HCT116 (cell line): ENCODE results near the gene CDR2L. TPM values are rescaled to one million over a fixed set of nuclear protein-coding genes. Genes with fewer than 3 reads are reported as not detected.
A peak's percentile ranks its signal among the peaks of the same experiment; 100 is the strongest.

ENCODE experiments used
- ATAC-seq: fragments of 200-7000 bp; cut with Tn5 transposase; 2 replicates; pipeline ENCODE4 v1.9.1; 2020; ENCODE audit warnings: mild to moderate bottlenecking, moderate library complexity
- BruUV-seq: library from RNA; stranded (reverse); fragments of 400-500 nt; replicated peaks from 2 replicates; lab custom pipeline; 2021; lab: Mats Ljungman, UMichigan
- CTCF ChIA-PET: fragments of 300-600 bp; sonication (Branson Sonifier 250); formaldehyde crosslinking; loops from one replicate; lab custom pipeline; 2021; ENCODE audit warnings: antibody characterized with exemption; lab: Charles Lee
- POLR2A ChIA-PET: fragments of 300-600, 350-600 bp; sonication (Branson Sonifier 250); formaldehyde crosslinking; loops from one replicate; lab custom pipeline; 2021; ENCODE audit warnings: antibody characterized with exemption; lab: Charles Lee
- RAD21 ChIA-PET, 2 experiments: fragments of 300-600 bp; sonication (Branson Sonifier 250); formaldehyde crosslinking; loops; one replicate each; lab custom pipeline; 2023; ENCODE audit warnings: low total read pairs in 2 of 2; ENCODE audit not compliant: uncharacterized antibody in 2 of 2, unreplicated experiment in 2 of 2, low non-redundant PET in 1 of 2; lab: Charles Lee
- DNase-seq: peaks from one replicate; pipeline ENCODE4 v3.0.0-alpha.2; 2010; ENCODE audit warnings: low read depth, low spot score
- H2AFZ ChIP-seq: fragments of 200-600 bp; shearing (Covaris generic), sonication (generic); 2 replicates; pipeline ENCODE4 v1.6.1; 2017; ENCODE audit warnings: low read depth, mixed run types, mixed read lengths, antibody characterized with exemption, low read length; ENCODE audit not compliant: poor library complexity, severe bottlenecking
- H3K27ac ChIP-seq: 2 replicates; pipeline ENCODE4 v1.5.1; 2012; ENCODE audit warnings: low read depth, low read length
- H3K27me3 ChIP-seq: fragments of 200-600 bp; sonication (generic); 2 replicates; pipeline ENCODE4 v1.6.1; 2016; ENCODE audit warnings: mixed run types, low read length, mixed read lengths; ENCODE audit not compliant: insufficient read depth
- H3K36me3 ChIP-seq, 2 experiments: fragments of 200-500 bp in 1 of 2; fragments of 200-600 bp in 1 of 2; sonication (Bioruptor generic) in 1 of 2; sonication (generic) in 1 of 2; 2 replicates each; pipeline versions ENCODE4 v1.5.1 to v1.6.1; 2014 to 2016; ENCODE audit warnings: low read length in 2 of 2, inconsistent platforms in 1 of 2, mixed read lengths in 1 of 2, mixed run types in 1 of 2; ENCODE audit not compliant: insufficient read depth in 2 of 2, control insufficient read depth in 1 of 2
- H3K4me1 ChIP-seq, 2 experiments: fragments of 200-600 bp in 1 of 2; sonication (generic) in 1 of 2; 2 replicates each; pipeline versions ENCODE4 v1.5.1 to v1.6.1; 2012 to 2017; ENCODE audit warnings: low read length in 2 of 2, inconsistent platforms in 1 of 2, mild to moderate bottlenecking in 1 of 2, mixed read lengths in 1 of 2, mixed run types in 1 of 2, moderate library complexity in 1 of 2; ENCODE audit not compliant: insufficient read depth in 2 of 2, control insufficient read depth in 1 of 2
- H3K4me2 ChIP-seq: fragments of 200-600 bp; sonication (generic); 2 replicates; pipeline ENCODE4 v1.6.1; 2017; ENCODE audit warnings: mixed run types, low read length, mixed read lengths
- H3K4me3 ChIP-seq, 2 experiments: fragments of 200-600 bp in 1 of 2; sonication (generic) in 1 of 2; replicated peaks in 1 of 2; 2 replicates each; pipeline ENCODE4 v1.5.1; 2011 to 2016; ENCODE audit warnings: low read length in 2 of 2, control low read depth in 1 of 2, low read depth in 1 of 2, mild to moderate bottlenecking in 1 of 2, mixed read lengths in 1 of 2, mixed run types in 1 of 2
- H3K79me2 ChIP-seq: fragments of 200-600 bp; sonication (generic); 2 replicates; pipeline ENCODE4 v1.6.1; 2017; ENCODE audit warnings: mild to moderate bottlenecking, mixed run types, low read length, moderate library complexity, mixed read lengths; ENCODE audit not compliant: insufficient read depth
- H3K9ac ChIP-seq: fragments of 200-600 bp; sonication (generic); 2 replicates; pipeline ENCODE4 v1.6.1; 2016; ENCODE audit warnings: low read length, mixed read lengths
- H3K9me2 ChIP-seq: fragments of 200-600 bp; sonication (generic), shearing (Covaris generic); 2 replicates; pipeline ENCODE4 v1.6.1; 2017; ENCODE audit warnings: mixed run types, mild to moderate bottlenecking, moderate library complexity; ENCODE audit not compliant: insufficient read depth
- H3K9me3 ChIP-seq, 2 experiments: fragments of 200-500 bp in 1 of 2; fragments of 200-600 bp in 1 of 2; sonication (Bioruptor generic) in 1 of 2; sonication (generic) in 1 of 2; 2 replicates each; pipeline ENCODE4 v1.6.1; 2014 to 2017; ENCODE audit warnings: low read length in 2 of 2, mixed read lengths in 2 of 2, inconsistent platforms in 1 of 2, low read depth in 1 of 2, mild to moderate bottlenecking in 1 of 2, mixed run types in 1 of 2, moderate library complexity in 1 of 2; ENCODE audit not compliant: control insufficient read depth in 1 of 2, insufficient read depth in 1 of 2
- H4K20me1 ChIP-seq: fragments of 200-600 bp; sonication (generic), shearing (Covaris generic); 2 replicates; pipeline ENCODE4 v1.6.1; 2017; ENCODE audit warnings: mixed run types, mild to moderate bottlenecking, moderate library complexity; ENCODE audit not compliant: insufficient read depth
- CBX3 ChIP-seq: IDR thresholded peaks from 2 replicates; pipeline ENCODE4 v1.6.1; 2012; ENCODE audit warnings: low read depth
- EGR1 ChIP-seq: IDR thresholded peaks from 2 replicates; pipeline ENCODE4 v1.6.1; 2012; ENCODE audit warnings: low read depth
- EZH2 ChIP-seq: fragments of 200-600 bp; sonication (generic); IDR thresholded peaks from 2 replicates; pipeline ENCODE4 v1.6.1; 2017; ENCODE audit warnings: antibody characterized with exemption, mixed run types
- EZH2phosphoT487 ChIP-seq: fragments of 200-600 bp; IDR thresholded peaks from 2 replicates; pipeline ENCODE4 v1.6.1; 2018; ENCODE audit warnings: antibody characterized with exemption, borderline replicate concordance
- POLR2AphosphoS5 ChIP-seq: IDR thresholded peaks from 2 replicates; pipeline ENCODE4 v1.6.1; 2011; ENCODE audit warnings: mild to moderate bottlenecking, low read depth, low read length, moderate library complexity
- SP1 ChIP-seq: IDR thresholded peaks from 2 replicates; pipeline ENCODE4 v1.6.1; 2012; ENCODE audit warnings: low read depth
- YY1 ChIP-seq: IDR thresholded peaks from 2 replicates; pipeline ENCODE4 v1.6.1; 2011; ENCODE audit warnings: low read length, low read depth, moderate library complexity, mild to moderate bottlenecking; ENCODE audit not compliant: insufficient replicate concordance; ENCODE audit errors: extremely low read depth
- intact Hi-C: fragments of 100-400 bp; cut with micrococcal nuclease; formaldehyde crosslinking; loops from 2 replicates; pipeline ENCODE4 v1.10.0; 2022
- total RNA-seq: library from RNA; stranded (reverse); gene quantifications from one replicate; pipeline ENCODE4 v1.2.1, GENCODE V29; 2021; ENCODE audit not compliant: unreplicated experiment

Gene CDR2L
- total RNA-seq, 1 experiment from 2014 or later, result 26.5 TPM

GRCh38 chr17:75031972-75032719 lies 44.7 kb downstream of the CDR2L start:
- ATAC-seq, result no peak
- Histone ChIP-seq H3K36me3 (no peaks in the 10 kb centered on the region), H3K9me3 (peaks cover 11 to 18% of the 10 kb centered on the region in 2 experiments; a peak in 2 of 4 replicates), H3K27ac (no peak overlapping the region), H3K4me2 (peak overlapping the region; percentile 23), H3K4me3 (no peak overlapping the region), H2AFZ (no peak overlapping the region), H4K20me1 (no peaks in the 10 kb centered on the region), H3K9me2 (no peaks in the 10 kb centered on the region), H3K27me3 (no peaks in the 10 kb centered on the region), H3K79me2 (no peaks in the 10 kb centered on the region), H3K4me1 (peaks cover 40 to 52% of the 10 kb centered on the region in 2 experiments), H3K9ac (no peak overlapping the region)
- ChIA-PET CTCF (interaction anchor here (0.8 to 1.1 kb wide), 4 partner anchors 70 to 169 kb away, joined by 3 to 4 read pairs (median 4); no protein-coding TSS in a partner anchor), RAD21 (no interaction called here), POLR2A (interaction anchor here (1.1 to 1.7 kb wide), 3 partner anchors 8 to 44 kb away, joined by 3 to 9 read pairs (median 5); partner anchors contain the start of genes CDR2L and MRPL58)
- TF ChIP-seq POLR2AphosphoS5 (no peak), EZH2phosphoT487 (no peak), EGR1 (no peak), YY1 (no peak), EZH2 (no peak), SP1 (no peak)
- no TSS peak for BruUV-seq
- intact Hi-C loops, result loop anchor here (5.0 kb wide), 2 partner anchors 70 to 160 kb away; partner anchors contain the start of gene FDXR
- peak; percentile 38 for DNase-seq

GRCh38 chr17:75032720-75033280 lies 45.4 kb downstream of the CDR2L start:
- ChIA-PET CTCF (interaction anchor here (0.8 to 1.1 kb wide), 4 partner anchors 71 to 169 kb away, joined by 3 to 4 read pairs (median 4); no protein-coding TSS in a partner anchor), POLR2A (interaction anchor here (1.1 to 1.7 kb wide), 3 partner anchors 9 to 45 kb away, joined by 3 to 9 read pairs (median 5); partner anchors contain the start of genes CDR2L and MRPL58), RAD21 (no interaction called here)
- BruUV-seq, result no TSS peak
- peaks cover 45 to 58% of the 10 kb centered on the region in 2 experiments for H3K4me1 ChIP-seq
- DNase-seq (no peak), ATAC-seq (no peak)
- no peaks in the 10 kb centered on the region for H3K36me3 ChIP-seq
- intact Hi-C loops, result loop anchor here (5.0 kb wide), 2 partner anchors 70 to 160 kb away; partner anchors contain the start of gene FDXR
- peak overlapping the region; percentile 86 for H3K4me2 ChIP-seq
- no peaks in the 10 kb centered on the region for H3K9me2 ChIP-seq
- peaks cover 11 to 18% of the 10 kb centered on the region in 2 experiments; a peak in 2 of 4 replicates for H3K9me3 ChIP-seq
- 0 out of 2 replicates have a peak overlapping the region, but pooled peaks have one; percentile 50 for H3K9ac ChIP-seq
- H4K20me1 ChIP-seq, result no peaks in the 10 kb centered on the region
- H3K79me2 ChIP-seq, result no peaks in the 10 kb centered on the region
- peak overlapping the region; percentile 42 to 57 for H3K4me3 ChIP-seq
- H3K27me3 ChIP-seq, result no peaks in the 10 kb centered on the region
- H2AFZ ChIP-seq, result peak overlapping the region; percentile 70
- TF ChIP-seq SP1 (no peak), CBX3 (0 out of 2 replicates have a peak, but pooled peaks have one; percentile 19)
- no peak overlapping the region; the same call in 1 of the 2 replicates for H3K27ac ChIP-seq
